Stimulated activated CD4-positive, alpha-beta T cell treated with anti-CD3 and anti-CD28 coated beads, Interleukin-4, amount 100 ng/mL, for 48 hours (primary cell): Measurements from ENCODE around the gene ELFN1.
A peak's percentile ranks its signal among the peaks of the same experiment; 100 is the strongest.

ENCODE experiments used
- DNase-seq, 2 donors: peaks; one replicate each; pipeline ENCODE4 v3.0.0-alpha.2; 2020; ENCODE audit warnings: low read depth in 2 of 2

ELFN1 gene

GRCh38 chr7:1663857-1664651, 6.0 kb upstream of the ELFN1 start:
- no peak for DNase-seq

- peak; percentile 40 to 54 for DNase-seq
These were observed 5.1 kb upstream of the ELFN1 start for GRCh38 chr7:1664711-1665548.

- no peak for DNase-seq
These were observed 4.3 kb upstream of the ELFN1 start for GRCh38 chr7:1665549-1666316.

GRCh38 chr7:1666317-1666822, 3.7 kb upstream of the ELFN1 start:
- no peak for DNase-seq

GRCh38 chr7:1666823-1667565, 3.1 kb upstream of the ELFN1 start:
- no peak for DNase-seq

GRCh38 chr7:1667566-1668395, 2.3 kb upstream of the ELFN1 start:
- DNase-seq: no peak

- no peak for DNase-seq
These were observed 1.5 kb upstream of the ELFN1 start for GRCh38 chr7:1668396-1669063.

GRCh38 chr7:1669064-1669951, 769 bp upstream of the ELFN1 start:
- DNase-seq: no peak

- no peak for DNase-seq
These were observed 967 bp downstream of the ELFN1 start for GRCh38 chr7:1670894-1671593.

GRCh38 chr7:1671594-1672451, 1.7 kb downstream of the ELFN1 start:
- no peak for DNase-seq

- DNase-seq: no peak
These were observed 2.9 kb downstream of the ELFN1 start for GRCh38 chr7:1672851-1673486.

GRCh38 chr7:1673581-1674118, 3.6 kb downstream of the ELFN1 start:
- DNase-seq: no peak

GRCh38 chr7:1674161-1675035, 4.3 kb downstream of the ELFN1 start:
- no peak for DNase-seq

GRCh38 chr7:1675036-1675671, 5.1 kb downstream of the ELFN1 start:
- no peak for DNase-seq
